HUES6 (cell line): ENCODE data around the gene ERP27.

Source experiments
- H3K27ac ChIP-seq: 2 replicates; pipeline ENCODE4 v1.7.0; 2013; ENCODE audit warnings: low read depth, mild to moderate bottlenecking, low read length, inconsistent platforms
- H3K27me3 ChIP-seq: 2 replicates; pipeline ENCODE4 v1.6.1; 2013; ENCODE audit warnings: low read length; ENCODE audit not compliant: control insufficient read depth, insufficient read depth
- H3K36me3 ChIP-seq: 2 replicates; pipeline ENCODE4 v1.6.1; 2013; ENCODE audit warnings: low read length; ENCODE audit not compliant: control insufficient read depth, insufficient read depth
- H3K4me1 ChIP-seq: 2 replicates; pipeline ENCODE4 v1.6.1; 2013; ENCODE audit warnings: low read length; ENCODE audit not compliant: control insufficient read depth, insufficient read depth
- H3K4me3 ChIP-seq: 2 replicates; pipeline ENCODE4 v1.5.1; 2013; ENCODE audit warnings: low read depth, low read length
- H3K9ac ChIP-seq: one replicate; pipeline ENCODE4 v1.6.1; 2013; ENCODE audit warnings: mild to moderate bottlenecking, low read length
- H3K9me3 ChIP-seq: 2 replicates; pipeline ENCODE4 v1.6.1; 2013; ENCODE audit warnings: low read depth, low read length; ENCODE audit not compliant: control insufficient read depth, insufficient read depth

ERP27 gene

GRCh38 chr12:14959916-14960496 is 21.7 kb upstream of the ERP27 start:
- H3K27ac ChIP-seq: no peak overlapping the region
- no peaks in the 10 kb centered on the region for H3K27me3 ChIP-seq
- H3K9me3 ChIP-seq: no peaks in the 10 kb centered on the region
- H3K36me3 ChIP-seq: no peaks in the 10 kb centered on the region
- H3K9ac ChIP-seq: no peak overlapping the region
- H3K4me1 ChIP-seq: 0 out of 2 replicates have a peak, but pooled peaks cover 10% of the 10 kb centered on the region
- no peak overlapping the region for H3K4me3 ChIP-seq

DNA sequence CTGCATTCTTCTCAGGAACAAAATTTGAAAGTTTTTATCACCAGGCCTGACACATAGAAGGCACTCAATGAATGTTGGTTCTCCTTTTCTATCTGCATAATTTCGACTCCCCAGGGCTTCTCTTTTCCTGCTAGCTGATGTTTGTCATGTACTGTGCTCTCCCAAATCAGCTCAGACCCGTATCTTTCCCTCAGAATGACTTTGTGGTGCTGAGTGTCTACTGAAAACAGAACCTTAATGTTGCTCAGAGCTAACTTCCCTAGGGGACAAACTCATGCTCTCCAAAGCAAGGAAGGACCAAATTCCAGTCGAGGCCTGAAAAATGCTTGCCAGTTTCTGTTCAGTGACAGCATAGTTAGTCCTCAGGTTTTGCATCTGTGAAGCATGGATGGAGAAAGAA is 21.1 kb upstream of the ERP27 start:
- H3K4me3 ChIP-seq: no peak overlapping the region
- no peak overlapping the region for H3K27ac ChIP-seq

GRCh38 chr12:14959126-14959440 is 20.7 kb upstream of the ERP27 start:
- Histone ChIP-seq H3K4me1 (0 out of 2 replicates have a peak, but pooled peaks cover 10% of the 10 kb centered on the region), H3K9me3 (no peaks in the 10 kb centered on the region), H3K36me3 (no peaks in the 10 kb centered on the region), H3K27ac (no peak overlapping the region), H3K9ac (no peak overlapping the region), H3K4me3 (no peak overlapping the region), H3K27me3 (no peaks in the 10 kb centered on the region)

More for the DNA sequence above, 21.1 kb upstream of the ERP27 start:
- no peak overlapping the region for H3K9ac ChIP-seq
- 0 out of 2 replicates have a peak, but pooled peaks cover 10% of the 10 kb centered on the region for H3K4me1 ChIP-seq
- no peaks in the 10 kb centered on the region for H3K27me3 ChIP-seq
- no peaks in the 10 kb centered on the region for H3K36me3 ChIP-seq
- H3K9me3 ChIP-seq: no peaks in the 10 kb centered on the region

DNA sequence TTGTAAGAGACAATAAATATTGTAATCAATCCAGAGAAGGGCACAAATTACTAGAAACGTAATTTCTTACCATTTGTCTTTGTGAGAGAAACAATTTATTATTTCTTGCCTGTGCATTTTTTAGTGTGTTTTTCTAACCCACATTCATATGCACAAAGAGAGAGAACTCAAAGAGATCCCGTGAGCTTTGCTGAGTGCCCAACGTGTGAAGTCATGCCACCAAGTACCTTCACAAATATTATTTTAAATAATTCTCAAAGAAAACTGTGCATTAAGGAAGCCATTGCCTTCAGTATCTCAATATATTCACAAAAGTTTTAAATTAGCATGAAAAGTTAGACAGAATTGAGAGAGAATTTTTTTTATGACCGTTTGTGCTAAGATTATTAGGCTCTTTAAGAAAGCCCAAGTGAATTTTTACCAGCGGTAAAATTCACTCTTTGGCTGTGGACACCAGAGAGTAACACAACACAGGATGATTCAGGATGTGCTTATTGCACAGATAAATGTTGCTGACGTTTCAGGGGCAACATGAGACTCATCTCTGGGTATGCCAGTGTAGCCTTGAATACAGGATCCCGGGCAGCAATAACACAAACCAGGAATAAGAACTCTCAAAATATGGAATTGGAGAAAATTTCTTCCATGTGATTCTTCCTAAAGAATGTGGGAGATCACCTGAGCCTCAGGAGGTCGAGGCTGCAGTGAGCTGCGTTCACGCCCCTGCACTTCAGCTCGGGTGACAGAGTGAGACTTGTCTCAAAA is 20.2 kb upstream of the ERP27 start:
- Histone ChIP-seq H3K27ac (no peak overlapping the region), H3K9me3 (no peaks in the 10 kb centered on the region), H3K4me3 (no peak overlapping the region), H3K9ac (no peak overlapping the region), H3K36me3 (no peaks in the 10 kb centered on the region), H3K27me3 (no peaks in the 10 kb centered on the region), H3K4me1 (0 out of 2 replicates have a peak, but pooled peaks cover 10% of the 10 kb centered on the region)

DNA sequence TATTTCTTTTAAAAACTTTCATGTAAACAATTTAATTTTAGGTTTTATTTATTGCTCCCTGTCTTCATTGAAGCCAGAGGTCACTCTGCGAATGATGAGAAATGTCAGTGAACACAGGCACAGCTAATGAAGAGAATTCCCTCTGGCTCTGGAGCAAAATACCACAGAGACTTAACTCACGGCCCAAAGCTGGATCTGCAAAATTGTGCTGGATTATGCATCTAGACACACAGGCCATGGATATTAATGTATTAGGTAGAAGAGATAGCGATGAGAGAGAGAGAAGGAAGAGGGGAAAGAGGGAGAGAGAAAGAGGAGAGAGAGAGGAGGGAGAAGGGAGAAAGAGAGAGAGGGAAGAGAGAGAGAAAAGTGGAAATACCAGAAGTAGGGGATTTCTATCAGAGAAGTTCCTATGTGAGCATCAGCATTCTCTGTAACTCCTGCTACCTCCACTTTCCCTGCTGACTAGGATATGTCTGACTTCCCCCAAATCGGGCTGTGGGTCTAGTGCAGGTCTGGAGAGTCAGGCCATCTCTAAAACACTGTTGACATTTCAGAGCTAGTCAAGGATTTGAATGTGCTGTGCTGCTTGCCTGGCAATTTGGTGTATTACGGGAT is 19.3 kb upstream of the ERP27 start:
- Histone ChIP-seq H3K36me3 (no peaks in the 10 kb centered on the region), H3K9ac (no peak overlapping the region), H3K9me3 (no peaks in the 10 kb centered on the region), H3K4me1 (0 out of 2 replicates have a peak, but pooled peaks cover 10% of the 10 kb centered on the region), H3K27ac (no peak overlapping the region), H3K27me3 (no peaks in the 10 kb centered on the region), H3K4me3 (no peak overlapping the region)

- Histone ChIP-seq H3K27ac (no peak overlapping the region), H3K36me3 (no peaks in the 10 kb centered on the region), H3K4me1 (0 out of 2 replicates have a peak, but pooled peaks cover 10% of the 10 kb centered on the region), H3K9ac (no peak overlapping the region), H3K9me3 (no peaks in the 10 kb centered on the region), H3K4me3 (no peak overlapping the region), H3K27me3 (no peaks in the 10 kb centered on the region)
These were observed 18.6 kb upstream of the ERP27 start for GRCh38 chr12:14956905-14957304.

DNA sequence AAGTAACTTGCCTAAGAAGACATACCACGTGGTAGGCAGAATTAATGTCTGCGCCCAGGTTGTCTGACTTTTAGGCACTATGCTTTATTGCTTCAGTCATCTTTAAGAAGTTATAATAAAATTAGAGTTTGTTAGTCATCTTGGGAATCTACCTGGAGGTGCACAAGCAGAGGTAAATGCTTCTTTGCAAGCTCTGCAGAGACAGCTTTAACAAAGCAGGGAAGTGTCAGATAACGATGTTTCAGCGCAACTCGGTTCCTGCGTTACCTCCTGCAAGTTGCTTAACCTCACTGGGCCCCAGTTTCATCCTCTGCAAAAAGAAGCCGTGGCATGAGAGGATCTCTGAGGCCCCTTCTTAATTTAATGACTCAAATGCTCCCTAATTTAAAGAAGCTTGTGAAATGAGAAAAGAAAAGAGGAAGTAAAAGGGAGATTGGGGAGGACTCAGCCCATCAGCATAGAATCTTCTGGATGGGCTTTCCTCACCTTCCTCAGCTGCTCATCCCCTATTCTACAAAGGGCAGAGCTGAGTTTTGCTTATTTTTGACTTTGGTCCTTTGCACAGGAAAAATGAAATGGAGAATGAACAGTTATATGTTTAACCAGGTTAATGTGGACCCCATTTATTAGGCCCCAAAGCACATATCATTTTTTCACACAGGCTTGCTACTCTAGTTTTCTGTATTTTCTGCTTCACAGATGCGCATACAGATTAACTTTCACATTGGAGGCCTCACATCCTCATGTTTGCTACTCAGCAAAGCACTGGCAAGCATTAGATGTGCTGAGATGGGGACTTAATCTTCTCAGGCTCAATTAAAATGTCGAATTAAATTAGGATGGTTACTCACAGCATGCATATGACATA is 17.9 kb upstream of the ERP27 start:
- H3K4me3 ChIP-seq: no peak overlapping the region

GRCh38 chr12:14954269-14954668 is 15.9 kb upstream of the ERP27 start:
- Histone ChIP-seq H3K9me3 (no peaks in the 10 kb centered on the region), H3K4me1 (peaks cover 7% of the 10 kb centered on the region; the same call in 1 of the 2 replicates), H3K27me3 (no peaks in the 10 kb centered on the region), H3K36me3 (no peaks in the 10 kb centered on the region), H3K27ac (no peak overlapping the region), H3K4me3 (no peak overlapping the region), H3K9ac (no peak overlapping the region)

More for the DNA sequence above, 17.9 kb upstream of the ERP27 start:
- Histone ChIP-seq H3K9ac (no peak overlapping the region), H3K36me3 (no peaks in the 10 kb centered on the region), H3K27ac (no peak overlapping the region), H3K27me3 (no peaks in the 10 kb centered on the region), H3K4me1 (0 out of 2 replicates have a peak, but pooled peaks cover 6% of the 10 kb centered on the region), H3K9me3 (no peaks in the 10 kb centered on the region)

DNA sequence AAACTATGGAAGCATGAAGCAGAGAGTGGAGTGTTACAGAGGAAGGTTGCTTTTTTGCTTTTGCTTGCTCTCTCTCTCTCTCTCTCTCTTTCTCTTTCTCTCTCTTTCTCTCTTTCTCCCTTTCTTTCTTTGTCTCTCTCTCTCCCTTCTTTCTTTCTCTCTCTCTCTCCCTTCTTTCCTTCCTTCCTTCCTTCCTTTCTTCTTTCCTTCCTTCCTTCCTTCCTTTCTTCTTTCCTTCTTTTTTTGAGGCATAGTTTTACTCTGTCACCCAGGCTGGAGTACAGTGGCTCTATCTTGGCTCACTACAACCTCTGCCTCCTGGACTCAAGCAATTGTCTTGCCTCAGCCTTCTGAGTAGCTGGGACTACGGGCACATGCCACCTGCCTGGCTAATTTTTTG is 15.4 kb upstream of the ERP27 start:
- H3K9ac ChIP-seq: no peak overlapping the region
- peaks cover 11% of the 10 kb centered on the region for H3K4me1 ChIP-seq
- H3K27ac ChIP-seq: no peak overlapping the region
- no peaks in the 10 kb centered on the region for H3K36me3 ChIP-seq
- no peaks in the 10 kb centered on the region for H3K9me3 ChIP-seq
- H3K27me3 ChIP-seq: no peaks in the 10 kb centered on the region
- no peak overlapping the region for H3K4me3 ChIP-seq

DNA sequence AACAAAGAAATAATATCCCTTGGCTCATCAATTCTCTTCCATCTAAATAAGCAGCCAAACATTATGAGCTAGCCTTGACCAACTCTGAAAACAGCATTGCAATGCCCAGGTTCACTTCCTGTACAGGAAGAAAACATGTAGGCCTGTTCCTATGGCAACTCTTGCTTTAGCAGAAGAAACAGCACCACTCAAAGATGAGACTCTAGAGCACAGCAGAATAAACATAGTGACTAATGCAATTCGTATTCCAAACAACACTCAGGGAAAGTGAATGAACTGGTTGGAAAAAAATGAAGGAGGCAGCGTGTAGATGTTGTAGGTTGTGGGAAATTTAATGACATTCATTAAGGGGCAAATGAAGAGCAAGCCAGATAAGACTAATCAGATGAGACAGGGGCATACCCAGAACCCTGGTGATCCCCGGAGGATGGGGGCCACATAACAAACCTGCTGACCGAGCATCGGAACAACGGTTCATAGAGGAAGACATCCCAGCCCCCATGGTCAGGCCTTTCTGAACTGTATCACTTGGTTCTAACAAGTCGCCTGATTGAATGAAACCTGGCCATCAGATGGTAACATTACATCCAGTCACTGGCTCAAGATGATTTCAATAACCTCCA is 14.1 kb upstream of the ERP27 start:
- H3K4me1 ChIP-seq: peaks cover 15% of the 10 kb centered on the region

More for the DNA sequence above, 14.1 kb upstream of the ERP27 start:
- Histone ChIP-seq H3K36me3 (no peaks in the 10 kb centered on the region), H3K27ac (no peak overlapping the region), H3K9ac (no peak overlapping the region), H3K27me3 (no peaks in the 10 kb centered on the region), H3K4me3 (no peak overlapping the region), H3K9me3 (no peaks in the 10 kb centered on the region)
